HG03521 (cell line): ENCODE measurements around the gene NUP210.
"Not testable (repeated sequence)": the region's sequence is repeated elsewhere in the genome, so short reads cannot be mapped to it uniquely, and the experiment has no call there.

ENCODE experiments used
- ATAC-seq: cut with Tn5 transposase; IDR thresholded peaks from one replicate; pipeline ENCODE4 v1.9.1; 2021; ENCODE audit warnings: mild to moderate bottlenecking, moderate library complexity; ENCODE audit not compliant: unreplicated experiment

The NUP210 gene

DNA sequence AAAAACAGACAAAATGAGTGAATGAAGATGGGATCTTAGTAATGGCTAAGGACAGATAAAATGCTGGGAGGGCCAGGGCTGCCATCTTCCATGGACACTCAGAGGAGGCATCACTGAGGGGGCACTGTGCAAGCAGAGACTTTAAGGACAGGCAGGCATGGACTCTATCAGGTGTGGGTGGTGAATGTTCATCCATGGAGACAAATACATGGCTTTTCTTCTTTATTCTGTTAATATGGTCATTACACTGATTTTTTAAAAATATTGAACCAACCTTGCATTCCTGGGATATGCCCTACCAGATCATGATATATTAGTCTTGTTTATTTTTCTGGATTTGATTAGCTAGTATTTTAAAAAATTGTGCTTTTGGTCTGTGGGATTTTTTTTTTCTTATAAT, 12.2 kb downstream of the NUP210 start:
- no peak for ATAC-seq

DNA sequence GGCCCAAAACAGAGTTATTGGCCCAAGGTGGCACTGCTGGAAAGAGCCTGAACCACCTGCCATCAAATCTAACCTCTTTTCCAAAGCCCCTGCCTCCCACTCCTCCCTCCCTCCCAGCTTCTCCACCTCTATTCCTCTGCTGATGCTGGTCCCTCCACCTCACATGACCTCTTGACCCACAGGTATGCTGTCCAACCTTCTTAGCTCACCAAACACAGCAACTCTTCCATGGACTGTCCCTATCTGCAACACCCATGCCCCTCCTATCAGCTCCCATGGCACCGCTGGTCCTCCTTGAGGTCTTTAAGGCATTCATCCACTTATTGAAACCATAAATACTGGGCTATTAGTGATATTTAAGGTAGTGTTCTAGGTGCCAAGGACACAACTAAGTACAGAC, 12.6 kb downstream of the NUP210 start:
- ATAC-seq: no peak

DNA sequence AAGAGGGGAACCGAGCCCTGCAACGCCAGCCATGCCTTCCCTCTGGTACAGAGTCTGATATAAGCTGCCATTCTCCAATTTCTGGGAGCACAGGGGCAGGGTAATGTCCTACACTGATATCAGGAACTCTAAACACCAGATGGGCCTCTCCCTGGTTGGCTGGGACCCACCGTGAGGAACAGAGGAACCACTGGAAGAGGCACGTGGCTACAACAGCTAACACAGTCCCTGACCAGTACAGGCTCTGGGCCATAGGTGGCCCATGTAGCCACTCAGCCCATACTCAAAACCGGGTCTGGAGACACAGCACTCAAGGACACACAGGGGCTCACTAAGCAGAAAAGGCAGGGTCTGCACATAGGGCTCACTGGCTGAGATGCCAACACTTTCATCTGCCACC, 13.9 kb downstream of the NUP210 start:
- ATAC-seq: no peak

DNA sequence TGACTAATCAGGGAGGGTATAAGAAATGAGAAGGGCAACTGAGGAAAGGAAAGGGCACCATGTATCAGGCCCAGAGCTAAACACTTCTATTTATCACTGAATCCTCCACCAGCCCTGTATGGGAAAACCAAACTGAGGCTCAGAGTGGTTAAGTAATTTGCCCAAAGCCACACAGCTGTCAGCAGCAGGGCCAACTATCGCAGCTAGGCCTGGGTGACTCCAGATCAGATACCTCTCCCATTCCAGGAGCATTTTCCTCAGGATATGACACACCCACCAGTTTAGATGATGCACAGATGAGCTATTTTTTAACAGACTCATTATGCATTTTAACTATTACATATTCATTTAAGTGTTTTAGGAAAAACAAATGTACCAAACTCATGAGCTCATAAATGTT, 14.5 kb downstream of the NUP210 start:
- no peak for ATAC-seq

DNA sequence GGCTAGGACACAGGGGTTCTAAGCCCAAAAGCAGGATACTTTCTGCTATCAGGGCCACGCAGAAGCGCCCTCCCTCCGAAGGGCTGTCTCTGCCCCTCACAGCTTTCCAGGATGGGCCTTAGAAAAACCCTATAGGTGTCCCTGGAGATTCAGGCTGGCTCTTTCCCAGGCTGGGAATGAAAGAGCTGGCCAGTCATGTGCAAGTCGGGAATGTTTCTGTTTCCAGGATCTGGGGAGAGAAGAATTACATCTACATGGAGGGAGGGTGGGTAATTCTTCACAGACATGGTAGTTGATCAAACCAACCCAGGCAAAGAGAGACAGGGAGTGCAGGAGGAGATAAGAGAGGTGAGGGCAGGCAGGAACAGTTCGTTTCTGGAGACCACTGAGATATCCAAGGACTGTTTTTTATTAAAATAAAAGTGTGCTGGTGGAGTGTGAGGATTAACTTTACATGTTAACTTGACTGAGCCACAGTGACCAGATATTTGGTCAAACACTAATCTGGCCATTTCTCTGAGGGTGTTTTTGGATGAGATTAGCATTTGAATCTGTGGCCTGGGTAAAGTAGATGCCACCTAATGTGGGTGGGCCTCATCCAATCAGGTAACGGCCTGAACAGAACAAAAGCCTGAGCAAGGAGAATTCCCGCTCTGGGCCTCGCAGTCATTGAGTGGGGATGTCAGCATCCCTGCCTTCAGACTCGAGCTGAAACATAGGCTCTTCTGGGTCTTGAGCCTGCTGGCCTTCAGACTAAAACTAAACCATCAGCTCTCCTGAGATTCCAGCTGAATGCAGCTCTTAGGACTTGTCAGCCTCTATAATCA, 15.3 kb downstream of the NUP210 start:
- ATAC-seq: no peak

DNA sequence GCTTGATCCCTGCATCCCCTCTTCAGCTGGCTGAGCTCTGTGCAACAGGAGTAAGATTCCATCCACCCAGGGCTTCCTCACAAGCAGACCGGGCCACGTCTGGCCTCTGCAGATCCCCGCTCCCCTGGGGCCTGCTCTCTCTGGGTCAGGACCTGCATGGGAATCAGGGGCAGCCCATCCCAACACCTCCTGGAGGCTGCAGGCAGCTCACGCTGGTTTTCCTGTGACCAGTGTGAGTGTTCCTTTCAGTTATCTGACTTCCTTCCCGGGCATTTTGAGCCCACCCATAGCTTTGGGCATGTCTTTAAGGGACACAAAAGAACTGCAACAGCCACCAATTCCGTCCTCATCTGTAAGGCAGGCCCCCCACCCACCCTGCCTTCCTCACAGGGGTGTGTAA, 16.3 kb downstream of the NUP210 start:
- no peak for ATAC-seq

DNA sequence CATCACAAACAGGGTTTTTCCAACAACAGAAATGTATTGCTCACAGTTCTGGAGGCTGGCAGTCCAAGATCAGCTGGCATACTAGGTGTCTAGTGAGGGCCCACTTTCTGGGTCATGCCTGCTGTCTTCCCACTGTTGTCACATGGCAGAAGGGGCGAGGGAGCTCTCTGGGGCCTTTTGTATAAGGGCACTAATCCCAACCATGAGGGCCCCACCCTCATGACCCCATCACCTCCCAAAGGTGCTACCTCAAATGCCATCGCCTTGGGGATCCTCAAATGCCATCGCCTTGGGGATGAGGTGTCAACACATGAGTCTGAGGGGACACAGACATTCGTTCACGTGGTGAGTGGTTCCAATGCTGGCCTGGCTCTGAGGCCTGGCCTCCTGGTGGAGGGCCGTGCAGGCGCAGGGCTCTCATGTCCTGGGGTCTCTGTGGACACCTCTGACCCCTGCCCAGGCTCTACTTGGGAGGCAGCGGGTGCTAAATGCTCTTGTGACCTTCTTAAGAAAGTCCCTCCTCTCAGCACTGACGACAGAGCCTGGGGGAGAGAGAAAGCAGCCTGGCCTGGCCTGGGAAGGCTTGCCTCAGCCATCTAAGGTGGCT, 16.8 kb downstream of the NUP210 start:
- ATAC-seq: no peak

DNA sequence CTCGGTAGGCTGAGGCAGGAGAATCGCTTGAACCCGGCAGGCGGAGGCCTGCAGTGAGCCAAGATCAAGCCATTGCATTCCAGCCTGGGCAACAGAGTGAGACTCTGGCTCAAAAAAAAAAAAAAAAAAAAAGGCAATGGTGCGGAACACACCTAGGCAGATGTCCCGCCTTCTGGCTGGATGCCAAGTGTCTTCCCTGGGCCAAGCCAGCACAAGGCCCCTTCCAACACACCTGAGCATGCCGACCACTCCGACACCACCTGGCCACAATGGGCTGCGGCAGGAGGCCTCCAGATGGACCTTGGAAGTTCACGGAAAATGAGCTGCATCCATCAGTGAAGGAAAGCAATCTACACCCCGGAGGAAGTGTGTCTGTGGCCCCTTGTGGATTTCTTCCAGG, 19.0 kb downstream of the NUP210 start:
- ATAC-seq: no peak

DNA sequence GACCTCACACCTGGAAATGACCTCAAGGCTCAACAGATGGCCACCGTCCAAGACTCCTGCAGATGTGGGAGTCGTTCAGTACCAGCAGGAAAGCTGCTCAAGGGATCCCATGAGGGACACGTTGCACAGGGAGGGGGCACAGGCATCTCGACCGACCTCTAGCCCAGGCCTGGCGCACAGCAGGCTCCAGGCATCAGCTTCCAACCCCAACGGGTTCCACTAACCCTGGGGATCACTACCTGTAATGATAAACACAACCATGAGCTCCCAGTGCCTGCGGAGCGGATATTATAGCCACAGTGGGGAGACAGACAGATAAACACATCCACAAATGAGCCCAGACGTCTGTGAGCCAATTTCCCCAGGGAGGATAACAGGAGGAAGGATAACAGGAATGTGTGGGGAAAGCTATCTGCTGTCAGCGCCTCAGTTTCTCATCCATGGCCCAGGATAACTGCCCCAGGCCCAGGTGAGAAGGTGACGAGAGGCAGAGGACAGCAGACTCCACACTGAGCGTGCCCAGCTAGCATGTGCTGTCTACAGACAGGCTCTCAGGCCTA, 19.9 kb downstream of the NUP210 start:
- ATAC-seq: no peak

DNA sequence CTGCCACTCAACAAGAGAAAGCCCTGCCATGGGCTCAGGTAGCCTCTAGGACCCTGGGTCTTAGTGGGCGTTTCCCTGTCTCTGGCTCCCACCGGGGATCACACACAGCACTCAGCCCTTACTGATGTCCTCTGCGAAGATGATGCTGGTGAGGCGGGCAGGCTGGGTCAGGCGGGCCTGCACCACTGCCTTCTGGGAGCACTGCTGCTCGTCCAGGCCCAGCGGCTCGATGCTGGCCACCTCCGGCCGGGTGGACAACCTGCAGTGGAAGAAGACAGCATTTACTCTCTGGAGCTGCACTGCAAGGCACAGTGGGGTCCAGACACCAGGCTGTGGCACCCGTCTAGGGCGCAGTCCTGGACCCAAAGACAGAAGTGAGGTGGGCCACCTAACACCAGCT, 20.5 kb downstream of the NUP210 start:
- ATAC-seq: no peak

DNA sequence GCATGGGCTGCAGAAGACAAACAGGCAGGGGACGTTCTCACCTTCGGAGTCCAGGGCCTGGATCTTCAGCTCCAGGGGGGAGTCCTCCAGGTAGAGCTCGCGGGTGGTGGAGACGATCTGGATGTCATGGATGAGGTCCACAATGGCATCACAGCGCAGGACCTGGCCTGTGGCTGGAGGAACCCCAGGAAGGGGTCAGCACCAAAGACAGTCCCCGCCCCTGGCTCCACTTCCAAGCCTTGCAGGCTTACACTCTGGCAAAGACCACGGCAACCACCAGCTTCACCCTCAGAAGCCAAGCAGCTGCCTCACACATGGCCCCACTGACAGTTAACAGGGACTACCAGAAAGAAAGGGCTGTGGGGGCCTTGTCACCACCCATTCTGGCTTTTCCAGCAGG, 22.8 kb downstream of the NUP210 start:
- no peak for ATAC-seq

DNA sequence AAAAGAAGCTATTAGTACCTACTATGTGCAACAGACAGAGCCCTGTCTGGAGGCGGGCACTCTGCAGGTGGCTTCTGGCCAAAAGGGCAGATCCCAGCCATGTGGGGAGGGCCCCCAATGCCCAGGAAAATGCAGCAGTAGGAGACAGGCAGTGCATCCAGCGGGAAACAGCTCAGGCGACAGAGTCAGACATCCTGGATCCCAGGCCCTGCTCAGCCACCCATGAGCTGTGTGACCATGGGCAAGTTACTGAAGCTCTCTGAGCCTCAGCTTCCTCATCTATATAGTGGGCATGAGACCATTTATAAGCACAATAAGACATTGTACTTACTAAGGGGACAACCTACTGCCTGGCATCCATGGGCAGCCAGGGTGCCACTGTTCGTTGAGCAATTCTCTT, 25.8 kb downstream of the NUP210 start:
- no peak for ATAC-seq

DNA sequence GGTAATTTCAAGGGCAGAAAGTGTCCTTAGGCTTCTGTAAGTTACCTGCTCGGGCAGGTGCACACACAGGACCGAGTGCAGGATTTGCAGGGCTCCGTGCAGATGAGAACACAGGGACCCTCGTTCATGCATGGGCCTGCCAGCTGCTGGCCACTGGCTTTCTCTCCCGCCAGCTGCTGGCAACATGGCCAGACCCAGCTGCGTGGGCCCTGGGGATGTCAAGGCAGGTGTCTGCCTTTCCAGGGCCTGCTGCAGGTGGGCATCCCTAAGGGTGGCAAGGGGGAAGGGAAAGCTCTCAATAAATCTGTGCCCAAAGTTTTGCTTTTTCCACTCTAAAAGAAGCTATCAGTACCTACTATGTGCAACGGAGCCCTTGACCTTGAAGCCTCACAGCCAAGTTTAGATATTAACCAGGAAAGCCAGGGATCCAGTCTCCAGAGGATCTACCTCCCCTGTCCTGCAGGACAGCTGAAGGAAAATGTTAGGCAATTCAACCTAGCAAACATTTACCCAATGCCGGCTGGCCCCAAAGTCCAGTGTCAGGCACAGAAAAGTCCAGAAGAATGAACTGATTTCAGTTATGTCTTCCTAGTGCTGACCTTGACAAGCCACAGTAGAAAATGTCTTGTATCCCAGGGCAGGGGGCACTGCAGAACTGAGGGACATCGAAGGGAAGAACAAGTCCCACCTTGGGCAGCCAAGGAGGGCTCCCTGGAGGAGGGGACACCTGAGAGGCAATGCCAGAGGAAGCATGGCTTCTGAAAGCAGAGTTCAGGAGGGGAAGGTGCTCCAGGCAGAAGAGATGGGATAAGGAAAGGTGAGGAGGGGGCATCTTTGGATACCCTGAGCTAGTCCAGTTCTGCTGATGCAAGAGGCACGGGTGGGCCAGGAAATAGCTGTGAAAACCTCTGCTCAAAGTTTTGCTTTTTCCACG, 26.4 kb downstream of the NUP210 start:
- ATAC-seq: no peak

DNA sequence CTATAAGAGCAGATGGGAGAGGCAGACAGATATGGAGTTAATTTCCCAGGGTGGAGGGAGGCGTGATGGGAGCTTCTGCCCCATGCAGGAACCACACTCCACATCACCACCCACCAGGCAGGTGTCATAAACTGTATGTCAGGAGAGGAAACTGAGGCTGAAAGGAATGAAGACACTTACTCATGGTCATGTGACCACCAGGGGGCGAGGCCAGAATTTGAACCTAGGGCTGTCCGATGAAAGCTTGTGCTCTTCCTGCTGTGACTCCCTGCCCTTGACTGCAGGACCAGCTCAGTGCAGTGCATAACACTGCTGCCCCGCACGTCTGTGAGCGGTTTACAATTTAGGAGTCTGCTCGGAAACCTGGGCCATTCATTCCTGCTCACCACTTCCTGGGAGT, 28.8 kb downstream of the NUP210 start:
- no peak for ATAC-seq

DNA sequence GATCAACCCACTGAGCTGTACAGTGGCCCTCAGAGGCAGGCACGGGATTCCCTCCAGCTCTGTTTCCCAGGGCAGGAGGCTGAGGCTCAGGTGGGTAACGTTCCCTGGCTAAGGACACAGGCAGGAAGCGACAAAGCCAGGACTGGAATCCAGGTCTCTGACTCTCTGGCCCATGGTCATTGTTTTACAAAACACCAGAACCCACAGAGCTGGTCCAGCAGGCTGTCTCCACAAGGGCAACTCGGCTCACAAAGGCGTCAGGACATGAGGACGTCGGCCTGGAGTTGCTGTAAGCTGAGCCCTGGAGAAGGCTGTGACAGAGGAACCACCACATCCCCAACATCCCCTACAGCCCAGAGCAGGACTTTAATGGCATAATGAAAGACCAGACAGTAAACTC, 30.7 kb downstream of the NUP210 start:
- no peak for ATAC-seq

DNA sequence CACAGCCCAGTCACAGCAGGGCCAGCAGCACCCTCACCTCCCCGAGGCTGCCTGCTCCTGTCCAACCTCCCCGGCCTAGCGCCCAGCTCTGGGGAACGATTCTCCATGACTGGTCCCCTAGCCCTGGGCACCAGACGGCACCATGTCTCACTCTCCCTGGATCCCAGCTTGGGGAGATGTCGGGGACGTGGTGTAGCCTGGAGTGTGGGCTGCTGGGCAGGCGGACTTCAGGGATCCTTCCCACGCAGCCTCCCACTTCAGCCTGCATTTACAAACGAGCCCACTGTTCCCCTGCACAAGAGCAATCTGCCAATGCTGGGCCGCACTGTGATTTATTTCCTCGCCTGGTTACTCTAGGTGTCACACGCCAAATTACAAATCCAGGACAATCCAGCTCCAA, 31.3 kb downstream of the NUP210 start:
- ATAC-seq: no peak

DNA sequence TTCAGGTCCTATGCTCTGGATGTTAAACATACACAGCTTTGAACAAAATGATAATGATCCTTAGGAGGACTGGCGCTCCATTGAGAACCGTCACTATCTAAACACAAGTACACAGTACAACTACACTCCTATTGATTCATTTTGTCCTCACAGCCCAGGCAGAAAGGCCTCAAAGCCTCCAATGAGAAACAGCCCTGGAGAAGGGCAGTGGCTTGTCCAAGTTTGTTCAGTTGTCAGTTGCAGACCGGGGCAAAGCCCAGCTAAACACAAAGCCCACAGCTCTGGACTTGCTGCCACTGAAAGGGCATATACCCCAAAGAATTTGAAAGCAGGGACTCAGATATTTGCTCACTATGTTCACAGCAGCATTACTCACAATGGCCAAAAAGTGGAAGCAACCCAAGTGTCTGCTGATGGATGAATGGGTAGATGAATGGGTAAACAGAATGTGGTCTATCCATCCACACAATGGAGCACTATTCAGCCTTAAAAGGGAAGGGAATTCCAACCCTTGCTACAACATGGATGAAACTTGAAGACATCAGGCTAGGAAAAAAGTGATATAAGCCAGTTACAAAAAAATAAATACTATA, 34.7 kb downstream of the NUP210 start:
- ATAC-seq: no peak

DNA sequence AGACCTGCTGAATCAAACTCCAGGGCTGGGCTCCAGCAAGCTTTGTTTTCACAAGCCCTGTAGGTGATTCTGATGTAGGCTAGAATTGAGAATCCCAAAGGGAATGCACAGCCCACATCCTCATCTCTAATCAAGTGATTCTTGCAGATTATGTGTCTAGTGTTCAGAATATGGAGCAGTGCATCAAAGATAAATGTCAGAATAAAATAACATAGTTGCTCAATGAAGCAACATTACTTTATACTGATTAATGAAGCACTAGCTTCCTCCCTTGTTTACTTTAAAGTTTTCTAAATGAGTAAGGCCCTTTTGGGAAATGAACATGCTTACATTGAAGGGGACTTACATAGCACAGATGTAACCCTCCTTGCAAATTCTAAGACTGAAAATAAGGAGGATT, 39.2 kb downstream of the NUP210 start:
- no peak for ATAC-seq

DNA sequence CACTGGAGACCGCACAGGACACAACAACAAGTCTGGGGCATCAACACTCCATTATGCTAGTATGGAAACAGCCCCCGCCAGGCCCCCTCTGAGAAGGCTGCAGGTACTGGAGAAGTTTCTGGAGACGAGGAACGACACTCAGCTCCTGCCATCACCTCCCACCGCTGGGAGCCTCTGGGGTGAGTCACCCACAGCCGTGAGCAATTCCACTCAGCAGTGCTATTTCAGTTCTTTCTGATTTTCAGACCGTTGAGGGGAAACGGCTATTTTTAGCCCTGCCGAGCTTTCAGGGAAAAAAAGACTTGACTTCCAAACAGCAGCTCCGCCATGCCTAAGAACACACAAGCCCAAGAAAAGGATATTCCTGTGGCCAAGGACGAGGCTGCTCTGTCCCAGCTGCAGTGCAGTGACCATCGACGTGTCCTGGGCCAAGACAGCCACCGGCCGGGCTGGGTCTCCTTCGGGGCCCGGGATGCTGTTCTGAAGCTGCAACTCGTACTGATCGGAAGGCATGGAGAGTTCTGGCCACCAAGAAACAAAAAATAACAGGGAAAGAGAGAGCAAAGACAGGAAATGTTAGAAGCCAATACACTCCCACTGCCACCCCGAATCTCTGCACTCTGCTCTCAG, 40.8 kb downstream of the NUP210 start:
- no peak for ATAC-seq

DNA sequence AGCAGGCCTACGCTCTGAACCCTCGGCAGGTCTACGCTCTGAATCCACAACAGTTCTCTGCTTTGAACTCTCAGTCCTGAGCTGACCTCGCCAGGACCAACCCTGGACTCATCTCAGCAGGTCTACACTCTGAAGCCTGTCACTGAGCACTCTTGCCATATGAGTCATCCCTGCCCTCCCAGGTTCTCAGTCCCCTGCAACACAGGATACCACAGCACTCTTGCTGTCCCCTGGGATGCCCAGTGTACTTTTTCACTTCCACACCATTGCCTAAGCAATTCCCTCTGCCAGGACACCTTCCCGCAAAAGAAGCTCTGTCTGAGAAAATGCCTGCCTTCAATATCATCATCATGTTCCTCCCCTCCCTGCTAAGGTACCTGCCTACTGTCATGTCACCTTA, 42.0 kb downstream of the NUP210 start:
- ATAC-seq: no peak

DNA sequence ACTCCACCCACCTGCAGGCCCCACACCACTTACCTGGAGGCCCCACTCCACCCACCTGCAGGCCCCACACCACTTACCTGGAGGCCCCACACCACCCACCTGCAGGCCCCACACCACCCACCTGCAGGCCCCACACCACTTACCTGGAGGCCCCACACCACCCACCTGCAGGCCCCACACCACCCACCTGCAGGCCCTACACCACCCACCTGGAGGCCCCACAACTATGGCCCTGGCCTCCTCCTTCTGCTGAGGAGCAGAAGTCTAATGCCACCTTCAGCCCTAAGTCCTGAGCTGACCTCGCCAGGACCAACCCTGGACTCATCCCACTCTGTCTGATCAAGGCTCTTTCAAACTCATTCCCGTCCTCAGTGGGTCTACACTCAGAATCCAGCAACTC, 42.4 kb downstream of the NUP210 start:
- ATAC-seq: not testable (repeated sequence)
